ENCODE measurements around the gene GRAMD1A.
"Not testable (repeated sequence)": the region's sequence is repeated elsewhere in the genome, so short reads cannot be mapped to it uniquely, and the experiment has no call there.

GRAMD1A gene

GRCh38 chr19:35038623-35039512 is 38.7 kb downstream of the GRAMD1A start:
- no peak for DNase-seq

DNA sequence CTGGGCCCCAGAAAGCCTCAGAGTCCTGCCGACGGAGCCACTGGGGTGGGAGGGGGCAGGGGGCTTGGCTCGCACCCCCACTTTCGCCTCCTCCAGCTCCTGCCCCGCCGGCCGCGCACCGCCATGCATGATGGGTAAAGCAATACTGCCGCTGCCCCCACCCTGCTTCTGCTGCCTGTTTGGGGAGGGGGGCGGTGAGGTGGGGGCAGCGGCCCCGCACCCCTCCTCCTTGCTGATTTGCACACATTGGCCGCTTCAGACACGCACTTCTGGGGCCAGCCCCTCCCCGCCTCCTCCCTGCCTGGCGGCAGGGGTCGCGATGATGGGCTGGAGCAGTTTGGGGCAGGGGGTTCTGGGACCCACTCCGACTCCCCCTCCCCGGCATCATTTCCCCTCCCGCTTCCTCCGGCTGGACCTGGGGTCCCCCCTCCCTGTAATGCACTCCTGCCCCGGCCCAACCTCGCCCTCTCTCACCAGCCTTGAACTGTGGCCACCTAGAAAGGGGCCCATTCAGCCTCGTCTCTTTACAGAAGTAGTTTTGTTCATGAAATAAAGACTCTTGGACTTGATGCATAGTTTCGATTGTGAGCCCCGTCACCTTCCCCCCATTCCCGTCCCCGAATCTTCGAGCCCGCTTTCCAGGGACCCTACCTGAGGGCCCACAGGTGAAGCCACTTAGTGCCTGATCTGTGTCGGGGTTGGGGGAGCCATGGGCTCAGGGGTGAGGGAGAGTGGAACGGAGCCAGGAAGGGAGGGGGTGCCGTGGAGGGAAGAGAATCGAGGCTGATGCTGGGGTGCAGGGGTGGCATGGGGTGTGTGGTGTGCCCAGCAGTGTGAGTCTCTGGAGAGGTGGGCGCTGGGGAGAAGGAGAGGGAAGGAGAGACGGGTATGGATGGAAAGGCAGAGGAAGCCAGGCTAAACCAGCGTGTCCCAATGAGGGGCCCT is 40.0 kb downstream of the GRAMD1A start:
- no peak for DNase-seq

DNA sequence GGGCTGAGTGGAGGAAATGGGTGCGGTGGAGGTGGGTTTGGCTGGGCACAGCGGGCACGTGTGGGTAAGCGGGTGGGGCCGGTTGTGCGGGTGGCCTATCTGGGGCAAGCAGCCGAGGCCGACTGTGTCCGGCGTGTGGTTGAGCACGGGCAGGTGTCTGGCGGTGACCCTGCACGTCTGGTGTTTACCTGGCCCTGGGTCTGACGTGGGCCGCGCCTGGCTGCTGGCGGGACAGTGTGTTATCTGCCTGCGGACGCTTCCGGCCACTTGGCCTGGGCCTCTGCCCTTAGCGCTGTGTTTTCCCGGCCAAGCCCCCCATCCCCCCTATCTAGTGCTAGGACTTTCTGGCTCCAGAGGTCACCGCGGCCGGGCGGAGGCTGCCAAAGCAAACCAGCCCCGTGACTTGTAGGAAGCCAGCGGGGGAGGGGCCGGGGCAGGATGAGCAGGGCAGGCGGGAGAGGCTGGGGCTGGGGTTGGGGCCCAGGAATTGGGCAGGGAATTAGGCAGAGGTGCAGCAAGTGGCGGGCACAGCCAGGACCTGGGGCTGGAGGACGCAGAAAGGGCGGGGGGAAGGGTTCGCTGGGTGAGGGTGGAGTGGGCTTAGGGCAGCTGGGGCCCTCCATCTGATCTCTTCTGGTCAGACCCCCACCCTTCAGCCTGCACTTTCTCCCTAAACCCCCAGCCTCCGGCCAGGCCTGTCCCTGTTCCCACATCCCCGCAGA is 40.9 kb downstream of the GRAMD1A start:
- DNase-seq, result peak; percentile 64

DNA sequence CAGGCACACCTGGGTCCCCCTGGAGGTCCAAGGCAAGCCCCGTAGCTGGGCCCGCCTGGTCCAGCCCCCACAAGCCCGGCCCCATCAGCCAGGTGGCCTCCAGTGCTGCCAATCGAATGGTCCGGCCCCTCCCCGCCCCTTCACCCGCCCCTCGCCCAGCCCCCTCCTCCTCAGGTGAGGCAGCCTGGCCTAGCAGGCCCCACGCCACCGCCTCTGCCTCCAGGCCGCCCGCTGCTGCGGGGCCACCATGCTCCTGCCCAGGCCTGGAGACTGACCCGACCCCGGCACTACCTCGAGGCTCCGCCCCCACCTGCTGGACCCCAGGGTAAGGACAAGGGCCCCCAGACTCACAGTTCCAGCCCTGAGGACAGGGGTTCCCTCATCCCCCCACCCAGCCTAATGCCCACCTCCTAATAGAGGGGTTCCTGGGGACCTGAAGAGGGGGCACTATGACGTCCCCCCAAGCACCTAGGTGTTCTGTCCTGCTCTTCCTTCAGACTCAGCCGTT is 41.5 kb downstream of the GRAMD1A start, which contains the start of gene HPN:
TSS of gene HPN (plus strand) at position 174 of the 508 bp plus-strand sequence. CDS start 786 bp downstream, outside the sequence.
- DNase-seq, result no peak

- DNase-seq, result no peak
Measured at GRCh38 chr19:35042056-35042730, 42.1 kb downstream of the GRAMD1A start.

DNA sequence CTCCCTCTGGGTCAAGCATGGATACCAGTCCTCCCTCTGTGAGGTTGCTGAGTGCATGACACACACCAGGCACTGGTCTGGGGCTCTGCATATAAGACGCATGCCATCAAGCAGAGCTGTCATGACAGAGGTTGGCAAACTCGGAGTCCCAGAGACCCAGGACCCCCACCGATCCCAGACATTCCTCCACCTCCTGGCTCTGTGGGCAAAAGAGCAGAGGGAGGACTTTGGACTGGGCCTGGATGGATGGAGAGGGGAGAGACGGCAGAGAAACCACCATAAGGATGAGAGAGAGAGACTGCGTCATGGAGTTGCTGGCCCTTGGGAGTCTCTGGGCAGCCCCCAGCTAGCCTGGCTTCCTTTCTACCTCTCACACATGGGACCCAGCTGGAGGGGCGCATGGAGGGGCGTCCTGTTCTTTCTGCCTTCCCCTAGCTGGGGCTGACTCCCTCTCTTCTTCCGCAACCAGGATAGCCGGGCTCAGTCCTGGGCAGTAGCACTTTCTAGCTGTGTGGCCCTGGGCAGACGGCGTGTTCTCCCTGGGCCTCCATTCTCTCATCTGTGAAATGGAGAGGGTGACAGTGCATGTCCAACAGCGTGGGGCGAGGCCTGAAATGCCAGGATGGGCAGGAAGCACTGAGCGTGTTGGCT is 43.0 kb downstream of the GRAMD1A start:
- no peak for DNase-seq

GRCh38 chr19:35043906-35044305 is 43.8 kb downstream of the GRAMD1A start:
- no peak for DNase-seq

GRCh38 chr19:35044317-35045117 is 44.4 kb downstream of the GRAMD1A start:
- DNase-seq, result peak; percentile 72

DNA sequence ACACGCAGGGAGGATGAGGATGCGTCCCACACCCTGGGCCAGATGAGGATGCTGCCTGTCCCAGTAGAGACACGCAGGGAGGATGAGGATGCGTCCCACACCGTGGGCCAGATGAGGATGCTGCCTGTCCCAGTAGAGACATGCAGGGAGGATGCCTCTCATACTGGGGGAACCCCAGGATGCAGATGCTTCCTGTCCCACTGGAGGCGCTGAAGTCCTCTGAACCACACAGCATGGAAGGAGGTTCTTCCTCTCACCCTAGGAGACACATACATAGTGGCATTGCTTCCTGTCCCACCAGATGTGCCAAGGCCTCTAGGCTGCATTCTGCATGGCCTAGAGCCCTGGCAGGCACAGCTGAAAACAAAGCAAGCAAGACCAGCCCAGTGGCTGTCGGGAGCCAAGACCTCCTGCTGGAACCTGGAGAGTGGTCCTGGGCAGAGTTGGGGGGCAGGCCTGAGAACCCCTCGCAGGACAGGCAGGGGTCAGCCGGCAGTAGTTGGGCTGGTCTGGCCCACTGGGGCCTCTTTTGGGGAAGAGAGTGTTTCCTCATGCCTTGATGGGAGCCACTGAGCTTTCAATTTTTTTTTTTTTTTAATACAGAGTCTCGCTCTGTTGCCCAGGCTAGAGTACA is 45.7 kb downstream of the GRAMD1A start:
- peak; percentile 47 for DNase-seq

GRCh38 chr19:35046461-35046860 is 46.3 kb downstream of the GRAMD1A start:
- no peak for DNase-seq

- DNase-seq, result no peak
Measured at GRCh38 chr19:35048911-35049411, 48.8 kb downstream of the GRAMD1A start.

DNA sequence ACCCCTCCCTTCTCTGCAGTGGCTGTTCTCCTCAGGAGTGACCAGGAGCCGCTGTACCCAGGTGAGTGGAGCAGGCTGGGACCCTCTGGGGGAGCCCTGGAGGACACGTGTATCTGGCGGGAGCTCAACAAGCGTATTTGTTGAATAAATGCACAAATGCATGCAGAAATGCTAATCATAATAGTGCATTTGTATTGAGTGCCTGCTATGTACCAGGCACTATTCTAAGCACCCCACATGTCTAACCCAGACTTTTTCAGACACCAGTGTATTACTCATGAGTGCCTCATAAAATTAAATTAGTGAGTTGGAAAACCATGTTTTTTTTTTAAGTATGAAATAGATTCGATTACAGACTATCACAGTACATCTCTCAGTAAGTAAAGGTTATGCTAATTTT is 49.3 kb downstream of the GRAMD1A start:
- no peak for DNase-seq

DNA sequence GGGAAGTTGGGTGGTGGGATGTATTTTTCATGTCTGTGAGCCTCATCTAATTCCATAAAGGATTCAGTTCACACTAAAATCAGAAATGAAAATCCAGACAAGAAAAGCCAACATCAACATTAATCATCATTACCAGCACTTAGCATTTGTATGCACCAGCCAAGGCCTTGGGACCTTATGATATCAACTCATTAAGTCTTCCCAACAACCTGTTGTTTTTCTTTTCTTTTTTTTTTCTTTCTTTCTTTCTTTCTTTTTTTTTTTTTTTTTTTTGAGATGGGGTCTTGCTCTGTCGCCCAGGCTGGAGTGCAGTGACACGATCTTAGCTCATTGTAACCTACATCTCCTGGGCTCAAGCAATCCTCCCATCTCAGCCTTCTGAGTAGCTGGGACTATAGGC is 50.5 kb downstream of the GRAMD1A start:
- DNase-seq, result not testable (repeated sequence)

DNA sequence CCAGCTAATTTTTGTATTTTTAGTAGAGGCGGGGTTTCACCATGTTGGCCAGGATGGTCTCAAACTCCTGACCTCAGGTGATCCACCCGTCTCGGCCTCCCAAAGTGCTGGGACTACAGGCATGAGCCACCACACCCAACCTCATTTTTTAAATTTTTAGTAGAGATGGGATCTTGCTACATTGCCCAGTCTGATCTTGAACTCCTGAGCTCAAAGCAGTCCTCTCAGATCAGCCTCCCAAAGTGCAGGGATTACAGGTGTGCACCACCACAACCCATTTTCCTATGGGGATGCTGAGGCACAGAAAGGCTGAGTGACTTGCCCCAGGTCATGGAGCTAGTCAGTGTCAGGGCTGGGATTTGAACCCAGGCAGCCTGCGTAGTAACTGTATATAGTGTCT is 51.1 kb downstream of the GRAMD1A start:
- DNase-seq, result not testable (repeated sequence)

- no peak for DNase-seq
Measured at GRCh38 chr19:35051796-35052195, 51.7 kb downstream of the GRAMD1A start.

DNA sequence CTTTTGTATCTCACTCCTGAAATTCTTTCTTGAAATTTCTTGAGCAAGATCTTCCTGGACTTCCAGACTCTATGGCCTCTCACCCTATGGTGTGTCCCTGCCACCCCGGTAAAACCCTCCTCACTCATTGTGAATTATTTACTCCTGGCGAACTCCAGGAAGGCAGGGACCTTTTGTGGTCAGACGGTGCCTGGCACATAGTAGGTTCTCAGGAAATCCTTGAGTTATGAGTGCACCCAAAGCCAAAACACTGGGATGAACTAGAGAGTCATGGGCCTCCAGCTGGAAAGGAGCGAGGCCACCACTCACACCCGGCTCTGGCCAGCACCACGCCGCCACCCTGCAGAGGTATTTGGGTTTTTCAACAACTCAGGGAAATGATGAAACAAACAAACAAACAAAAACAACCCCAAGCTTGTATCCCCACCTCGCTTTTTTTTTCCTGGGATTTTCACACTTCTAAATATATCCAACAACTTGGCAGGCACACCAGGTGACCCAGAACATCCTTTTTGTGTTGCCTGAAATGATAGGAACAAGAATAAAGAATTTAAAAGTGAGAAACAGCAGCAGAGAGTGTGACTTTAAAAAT is 52.6 kb downstream of the GRAMD1A start:
- DNase-seq, result no peak

DNA sequence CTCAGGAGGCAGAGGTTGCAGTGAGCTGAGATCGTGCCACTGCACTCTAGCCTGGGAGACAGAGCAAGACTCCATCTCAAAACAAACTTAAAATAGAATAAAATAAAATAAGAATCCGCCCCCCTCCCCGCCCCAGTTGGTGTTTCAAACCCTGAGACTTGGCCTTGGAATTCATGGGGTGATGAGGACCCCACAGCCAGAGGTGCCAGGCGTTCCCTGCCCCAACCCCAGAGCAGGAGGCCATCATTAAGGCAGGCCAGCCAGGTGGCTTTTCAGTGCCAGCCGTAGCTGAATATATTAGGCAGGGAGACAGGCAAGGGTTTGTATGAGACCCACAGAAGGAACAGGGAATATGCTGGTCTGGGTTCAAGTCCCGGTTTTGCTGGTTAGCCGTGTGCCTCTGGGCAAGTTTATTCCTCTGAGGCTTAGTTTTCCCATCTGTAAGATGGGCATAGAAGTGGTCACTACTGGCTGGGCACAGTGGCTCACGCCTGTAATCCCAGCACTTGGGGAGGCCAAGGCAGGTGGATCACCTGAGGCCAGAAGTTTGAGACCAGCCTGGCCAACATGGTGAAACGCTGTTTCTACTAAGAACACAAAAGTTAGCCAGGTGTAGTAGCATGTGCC is 53.7 kb downstream of the GRAMD1A start:
- DNase-seq, result no peak

DNA sequence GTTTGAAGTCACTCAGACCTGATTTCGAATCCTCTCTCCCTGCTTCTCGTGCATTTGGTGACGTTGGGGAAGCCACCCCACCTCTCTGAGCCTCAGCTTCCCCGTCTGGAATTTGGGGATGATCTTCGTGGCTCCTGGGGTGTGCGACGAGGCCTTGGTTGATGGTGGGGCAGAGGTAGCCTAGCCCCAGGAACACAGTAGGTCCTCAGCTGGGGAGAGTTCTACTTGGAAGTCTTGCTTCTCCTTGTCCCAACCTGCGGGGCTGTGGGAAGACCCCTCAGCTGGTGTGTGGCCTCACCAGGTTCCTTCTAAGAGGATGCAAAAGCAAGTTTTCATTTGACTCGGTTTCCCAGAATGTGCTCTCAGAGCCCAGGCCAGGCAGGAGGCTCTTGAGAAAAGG is 54.5 kb downstream of the GRAMD1A start:
- DNase-seq, result no peak

GRCh38 chr19:35055715-35056179 is 55.6 kb downstream of the GRAMD1A start:
- DNase-seq, result peak; percentile 18
